Body of pancreas (tissue), 4 donors: Measurements from ENCODE around the gene ERICH2.

ENCODE experiments used
- POLR2A ChIP-seq, 3 donors: fragments of 450-650 bp; IDR thresholded peaks; one replicate each; pipeline ENCODE4 v1.6.1; 2016; ENCODE audit warnings: antibody characterized with exemption in 3 of 3, mild to moderate bottlenecking in 2 of 3
- TF ChIP-seq, protein P1 (sequence below), 7 experiments: fragments of 450-650 bp in 4 of 7; fragments of 200-600 bp in 3 of 7; sonication (generic) in 3 of 7; IDR thresholded peaks; one replicate each; pipeline ENCODE4 v1.5.1; 2016 to 2019; ENCODE audit warnings: antibody characterized with exemption in 7 of 7

DNA sequence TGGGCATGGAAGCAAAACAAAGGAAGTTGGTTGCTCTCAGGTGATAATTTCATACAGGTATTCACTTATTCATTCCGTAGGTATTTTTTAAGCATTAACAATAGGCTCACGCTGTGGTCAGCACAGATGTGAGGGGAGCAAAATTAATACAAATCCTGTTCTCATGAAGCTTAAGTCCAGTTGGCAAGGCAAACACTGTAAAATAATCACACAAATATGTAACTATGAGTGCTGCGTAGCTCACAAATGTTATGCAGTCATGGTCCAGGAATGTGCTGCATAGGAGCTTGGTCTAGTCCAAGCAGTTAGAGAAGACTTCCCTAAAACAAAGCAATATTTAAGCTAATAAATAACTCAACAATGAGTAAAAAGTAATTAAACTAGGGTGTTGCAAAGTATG lies 31.1 kb upstream of the ERICH2 start:
- TF ChIP-seq, protein P1, sequence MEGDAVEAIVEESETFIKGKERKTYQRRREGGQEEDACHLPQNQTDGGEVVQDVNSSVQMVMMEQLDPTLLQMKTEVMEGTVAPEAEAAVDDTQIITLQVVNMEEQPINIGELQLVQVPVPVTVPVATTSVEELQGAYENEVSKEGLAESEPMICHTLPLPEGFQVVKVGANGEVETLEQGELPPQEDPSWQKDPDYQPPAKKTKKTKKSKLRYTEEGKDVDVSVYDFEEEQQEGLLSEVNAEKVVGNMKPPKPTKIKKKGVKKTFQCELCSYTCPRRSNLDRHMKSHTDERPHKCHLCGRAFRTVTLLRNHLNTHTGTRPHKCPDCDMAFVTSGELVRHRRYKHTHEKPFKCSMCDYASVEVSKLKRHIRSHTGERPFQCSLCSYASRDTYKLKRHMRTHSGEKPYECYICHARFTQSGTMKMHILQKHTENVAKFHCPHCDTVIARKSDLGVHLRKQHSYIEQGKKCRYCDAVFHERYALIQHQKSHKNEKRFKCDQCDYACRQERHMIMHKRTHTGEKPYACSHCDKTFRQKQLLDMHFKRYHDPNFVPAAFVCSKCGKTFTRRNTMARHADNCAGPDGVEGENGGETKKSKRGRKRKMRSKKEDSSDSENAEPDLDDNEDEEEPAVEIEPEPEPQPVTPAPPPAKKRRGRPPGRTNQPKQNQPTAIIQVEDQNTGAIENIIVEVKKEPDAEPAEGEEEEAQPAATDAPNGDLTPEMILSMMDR (IDR thresholded peaks at IDR 0.05), result no peak
- TF ChIP-seq POLR2A (IDR thresholded peaks at IDR 0.05), result no peak
